UCSD-AML1 (cell line): ENCODE data around the gene OR8A1.

Experiments used
- DNase-seq: peaks from one replicate; lab custom pipeline; 2025; ENCODE audit not compliant: unreplicated experiment; lab: John Stamatoyannopoulos, UW

OR8A1 gene

DNA sequence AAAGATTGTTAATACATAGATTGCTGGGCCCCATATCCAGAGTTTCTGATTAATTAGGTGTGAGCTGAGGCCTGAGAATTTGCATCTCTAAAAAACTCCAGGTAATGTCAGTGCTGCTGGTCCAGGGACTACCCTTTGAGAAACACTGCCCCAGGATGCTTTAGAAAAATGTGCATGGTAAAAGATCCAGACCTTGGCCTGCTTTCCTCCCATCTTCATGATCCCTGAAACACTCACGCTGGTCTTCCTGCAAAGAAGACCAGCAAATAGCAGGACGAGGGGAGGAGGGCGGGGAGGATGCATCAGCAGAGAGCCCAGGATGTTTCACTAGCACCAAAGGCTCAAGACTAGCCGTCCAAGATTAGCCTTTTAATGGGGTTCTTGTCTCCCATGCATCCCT is at the start of gene OR8A1:
Gene OR8A1 (plus strand): TSS at position 301 of the 400 bp plus-strand sequence. CDS start 123 bp downstream, outside the sequence.
- no peak for DNase-seq

DNA sequence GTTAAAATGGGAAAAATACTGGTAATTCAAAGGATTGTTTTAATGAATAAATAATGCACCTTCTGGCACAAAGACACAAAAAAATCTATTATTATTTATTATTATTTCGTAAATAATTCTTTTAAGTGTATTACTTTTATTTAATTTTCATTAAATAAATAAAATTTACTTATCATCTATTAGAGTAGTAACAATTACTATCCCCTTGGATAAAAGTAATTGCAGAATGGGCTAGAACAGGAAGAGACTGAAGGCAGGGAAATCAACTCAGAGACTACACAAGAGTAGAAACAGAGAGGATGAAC is 49.3 kb upstream of the OR8A1 start:
- DNase-seq, result no peak

DNA sequence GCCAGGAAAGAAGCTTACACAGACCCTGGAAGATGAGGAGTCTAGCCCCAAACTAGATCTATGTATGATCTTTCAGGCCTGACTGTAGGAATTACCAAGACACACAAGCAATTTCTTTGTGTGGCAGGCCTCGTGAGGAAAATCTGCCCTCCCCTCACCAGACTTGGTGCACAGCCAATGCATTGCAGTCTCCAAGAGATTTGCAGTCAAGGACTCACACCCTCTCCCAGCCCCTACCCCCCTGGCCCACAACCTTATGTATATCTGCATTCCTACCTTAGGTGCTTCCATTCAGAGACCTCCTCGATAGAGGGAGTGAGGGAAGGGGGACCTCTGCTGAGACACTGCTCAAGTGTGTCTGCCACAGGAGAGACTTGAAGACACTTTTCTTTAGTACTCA is 36.2 kb upstream of the OR8A1 start:
- no peak for DNase-seq

DNA sequence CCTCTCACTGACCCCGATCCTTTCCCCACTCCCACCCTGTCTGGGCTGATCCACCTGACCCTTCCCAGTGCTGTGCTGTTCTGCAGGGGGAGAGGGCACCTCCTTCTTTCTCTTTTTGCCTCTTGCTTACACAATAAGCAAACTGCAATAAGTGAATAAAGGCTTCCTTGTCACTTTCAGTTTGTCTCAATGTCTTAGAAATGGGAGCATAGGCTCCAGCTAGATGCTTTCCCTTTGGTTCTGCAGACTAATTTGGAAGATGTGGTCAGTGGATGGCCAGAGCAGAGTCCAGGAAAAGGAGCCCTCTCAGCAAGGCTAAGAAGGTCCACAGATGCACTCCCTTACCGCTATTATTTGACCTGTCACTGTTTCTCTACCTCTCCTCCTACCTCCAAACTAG is 35.7 kb upstream of the OR8A1 start:
- DNase-seq, result no peak

DNA sequence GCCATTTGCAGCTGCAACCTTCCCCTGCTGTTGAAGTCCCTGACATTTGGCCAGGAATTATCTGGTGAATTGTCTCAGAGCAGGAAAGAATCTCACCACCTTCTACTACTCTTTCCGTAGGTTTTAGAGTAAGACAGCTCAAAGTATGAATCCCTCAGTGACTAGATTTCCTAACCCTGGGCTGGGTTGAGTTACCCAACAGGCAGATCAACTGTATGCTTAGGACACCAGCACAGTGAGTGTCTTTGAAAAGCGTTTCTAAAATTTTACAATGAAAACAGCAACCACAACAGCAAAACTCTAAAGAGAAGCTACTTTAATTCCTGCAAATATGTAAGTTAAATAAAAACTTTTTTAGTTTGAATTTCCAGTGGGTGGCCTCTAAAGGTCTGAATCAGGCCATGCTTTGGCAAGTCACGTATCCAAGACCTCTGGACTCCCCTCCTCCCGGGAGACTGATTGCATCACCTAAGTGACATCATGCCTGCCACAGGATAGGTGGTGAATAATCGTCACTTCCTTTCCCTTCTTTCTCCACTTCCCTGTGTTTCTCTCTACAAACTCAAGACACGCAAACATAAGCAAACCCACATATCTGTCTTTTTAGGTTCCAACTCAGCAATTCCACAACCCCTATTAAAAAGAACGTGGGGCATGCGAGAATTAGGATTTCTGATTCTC is 34.1 kb upstream of the OR8A1 start:
- no peak for DNase-seq

DNA sequence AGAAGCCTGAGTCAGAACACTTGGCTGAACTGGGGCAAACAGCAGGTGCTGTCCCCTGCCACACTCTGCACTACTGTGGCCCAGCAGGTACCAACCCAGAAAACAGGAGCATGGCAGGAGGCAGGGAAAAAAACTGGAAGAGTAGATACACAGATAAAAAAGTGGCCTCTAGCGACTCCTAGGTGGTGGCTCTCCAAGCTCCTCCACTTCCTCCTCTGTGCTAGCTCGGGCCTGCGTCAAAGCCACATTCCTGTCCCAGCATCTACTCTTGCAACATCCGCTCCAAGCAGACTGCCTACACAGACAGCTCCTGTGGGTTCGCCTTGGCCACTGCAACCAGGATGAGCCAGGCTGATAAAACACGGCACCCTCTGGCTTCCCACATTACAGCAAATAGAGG is 33.3 kb upstream of the OR8A1 start:
- peak; percentile 66 for DNase-seq

GRCh38 chr11:124538019-124538418 is 31.8 kb upstream of the OR8A1 start:
- DNase-seq, result no peak

DNA sequence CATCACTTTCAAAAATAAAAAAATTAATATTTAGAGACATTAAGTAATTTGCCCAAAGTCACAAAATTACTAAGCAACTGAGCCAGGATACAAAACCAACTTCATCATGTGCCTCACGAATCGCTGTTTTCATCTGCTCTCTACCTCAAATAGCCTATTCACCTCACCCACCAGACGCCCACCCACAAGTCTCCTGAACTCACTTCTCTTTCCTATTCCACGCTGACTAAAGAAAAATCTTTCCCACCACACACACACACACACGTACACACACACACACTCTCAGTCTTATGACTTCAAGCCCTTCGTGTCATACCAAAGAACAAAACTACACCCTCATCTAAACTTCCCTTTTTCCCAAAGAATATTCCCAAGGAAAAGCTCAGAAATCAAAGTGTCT is 28.6 kb upstream of the OR8A1 start:
- DNase-seq, result no peak

- DNase-seq, result no peak
Measured at GRCh38 chr11:124543145-124543544, 26.7 kb upstream of the OR8A1 start.

GRCh38 chr11:124543554-124543953 is 26.2 kb upstream of the OR8A1 start, which contains the start of gene OR8B12:
Gene OR8B12 (minus strand): TSS chr11:124543654. CDS start chr11:124543654, 0 bp downstream.
- DNase-seq, result no peak

- no peak for DNase-seq
Measured at GRCh38 chr11:124551189-124551588, 18.6 kb upstream of the OR8A1 start.

- DNase-seq, result no peak
Measured at GRCh38 chr11:124551987-124552386, 17.8 kb upstream of the OR8A1 start.

GRCh38 chr11:124556828-124557227 is 13.0 kb upstream of the OR8A1 start:
- DNase-seq, result no peak

DNA sequence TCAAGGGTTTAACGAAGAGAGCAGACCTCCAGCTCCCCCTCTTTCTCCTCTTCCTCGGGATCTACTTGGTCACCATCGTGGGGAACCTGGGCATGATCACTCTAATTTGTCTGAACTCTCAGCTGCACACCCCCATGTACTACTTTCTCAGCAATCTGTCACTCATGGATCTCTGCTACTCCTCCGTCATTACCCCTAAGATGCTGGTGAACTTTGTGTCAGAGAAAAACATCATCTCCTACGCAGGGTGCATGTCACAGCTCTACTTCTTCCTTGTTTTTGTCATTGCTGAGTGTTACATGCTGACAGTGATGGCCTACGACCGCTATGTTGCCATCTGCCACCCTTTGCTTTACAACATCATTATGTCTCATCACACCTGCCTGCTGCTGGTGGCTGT is 363 bp downstream of the OR8A1 start:
- DNase-seq, result no peak

DNA sequence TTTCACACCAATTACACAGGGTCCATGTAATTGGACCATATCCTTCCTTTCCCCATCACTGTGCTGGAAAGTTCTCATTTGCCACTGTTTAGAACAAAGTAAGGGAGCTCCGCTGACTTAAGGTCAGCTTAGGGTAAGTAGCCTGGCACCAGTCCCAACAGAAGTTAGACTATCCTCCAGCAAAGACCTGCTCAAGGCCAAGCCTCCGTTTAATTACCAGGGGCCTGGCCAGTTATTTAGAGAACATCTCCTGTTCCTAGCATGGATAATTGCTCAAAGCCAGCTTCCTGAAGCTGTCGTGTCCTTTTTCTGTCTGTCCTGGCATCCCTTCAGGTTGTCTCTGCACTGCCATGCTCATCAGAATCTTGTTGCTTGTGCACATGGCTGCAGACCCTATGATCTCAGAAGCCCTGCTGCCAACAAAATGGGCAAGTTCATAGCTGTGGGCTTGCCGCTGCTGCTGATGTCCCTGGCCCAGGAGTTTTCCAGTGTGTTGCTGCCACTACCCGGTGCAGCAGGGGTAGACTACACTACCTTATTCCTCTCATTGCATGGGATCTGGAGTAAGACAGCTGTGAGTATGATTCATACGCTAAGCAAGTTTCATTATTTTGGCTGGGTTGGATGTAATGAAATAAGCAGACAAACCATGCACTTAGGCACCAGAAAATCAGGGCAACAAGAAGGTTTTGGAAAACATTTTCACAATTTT is 8.1 kb downstream of the OR8A1 start:
- DNase-seq, result no peak

GRCh38 chr11:124578761-124579160 is 9.0 kb downstream of the OR8A1 start:
- DNase-seq, result no peak

- no peak for DNase-seq
Measured at GRCh38 chr11:124581817-124582216, 12.0 kb downstream of the OR8A1 start.

GRCh38 chr11:124582565-124582964 is 12.8 kb downstream of the OR8A1 start:
- DNase-seq, result no peak

DNA sequence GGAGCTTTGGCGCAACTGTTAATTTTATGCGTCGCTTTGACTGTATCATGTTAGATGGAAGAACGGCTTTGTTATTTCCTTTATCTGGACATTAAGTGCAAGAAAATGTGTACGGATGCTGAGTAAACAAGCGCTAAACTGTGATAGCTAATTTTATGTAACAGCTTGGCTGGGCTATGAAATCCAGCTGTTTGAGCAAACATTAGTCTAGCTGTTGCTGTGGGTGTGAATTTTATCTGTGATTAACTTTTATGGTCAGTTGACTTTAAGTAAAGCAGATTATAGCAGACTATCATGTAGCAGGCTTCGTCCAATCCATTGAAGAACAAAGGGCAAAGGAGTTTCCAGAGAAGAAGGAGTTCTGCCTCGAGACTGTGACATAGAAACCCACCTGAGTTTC is 14.0 kb downstream of the OR8A1 start:
- DNase-seq, result no peak

GRCh38 chr11:124584681-124585372 is 15.0 kb downstream of the OR8A1 start:
- no peak for DNase-seq

DNA sequence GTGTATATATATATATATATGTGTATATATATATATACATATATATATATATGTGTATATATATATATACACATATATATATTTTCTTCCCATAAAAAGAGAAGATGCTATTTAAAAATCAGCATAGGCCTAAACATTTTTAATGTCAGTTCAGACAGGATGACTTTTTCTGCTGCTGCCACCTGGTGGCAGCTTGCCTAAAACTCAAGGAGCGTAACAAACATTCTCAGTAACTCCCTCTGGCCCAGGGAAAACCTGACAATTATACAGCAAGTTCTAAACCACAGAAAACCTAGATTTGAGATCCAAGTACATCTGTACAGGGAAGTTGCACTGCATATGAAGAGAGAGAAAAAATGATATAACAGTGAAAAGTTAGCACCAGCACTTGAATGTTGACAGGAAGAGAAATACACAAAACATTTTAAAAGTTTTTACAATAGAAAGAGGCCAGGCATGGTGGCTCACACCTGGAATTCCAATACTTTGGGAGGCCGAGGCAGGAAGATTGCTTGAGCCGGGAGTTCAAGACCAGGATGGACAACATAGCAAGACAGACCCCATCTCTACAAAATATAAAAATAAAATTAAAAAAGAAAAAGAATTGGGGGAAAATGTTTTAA is 16.6 kb downstream of the OR8A1 start:
- DNase-seq, result peak; percentile 51

- DNase-seq, result no peak
Measured at GRCh38 chr11:124591430-124591829, 21.6 kb downstream of the OR8A1 start.
